Activated CD8-positive, alpha-beta memory T cell treated with anti-CD3 and anti-CD28 coated beads, Interleukin-2, amount 50 U/mL, for 4 hours (primary cell): Measurements from ENCODE around the gene ADPRM.
"Not testable (repeated sequence)": the region's sequence is repeated elsewhere in the genome, so short reads cannot be mapped to it uniquely, and the experiment has no call there.

Source experiments
- DNase-seq: peaks from one replicate; pipeline ENCODE4 v3.0.0-alpha.2; 2020

The ADPRM gene

DNA sequence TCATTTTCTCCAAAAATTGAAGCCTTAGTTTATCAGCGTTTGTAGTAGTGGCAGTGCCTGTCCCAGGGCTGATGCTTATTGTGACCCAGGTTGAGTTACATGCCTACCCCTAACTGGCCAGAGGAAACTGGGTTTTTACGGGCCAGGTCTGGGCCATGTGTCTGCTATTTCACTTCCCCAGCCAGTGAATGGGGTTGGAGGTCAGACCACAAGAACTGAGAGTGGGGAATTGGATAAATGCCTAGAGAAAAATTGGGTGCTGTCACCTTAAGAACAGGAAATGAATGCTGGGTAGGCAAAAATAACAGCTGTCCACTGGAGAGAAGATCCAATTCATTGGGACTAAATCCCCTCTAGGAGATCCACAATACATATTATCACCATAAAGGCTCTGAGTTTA lies 5.2 kb downstream of the ADPRM start:
- no peak for DNase-seq

DNA sequence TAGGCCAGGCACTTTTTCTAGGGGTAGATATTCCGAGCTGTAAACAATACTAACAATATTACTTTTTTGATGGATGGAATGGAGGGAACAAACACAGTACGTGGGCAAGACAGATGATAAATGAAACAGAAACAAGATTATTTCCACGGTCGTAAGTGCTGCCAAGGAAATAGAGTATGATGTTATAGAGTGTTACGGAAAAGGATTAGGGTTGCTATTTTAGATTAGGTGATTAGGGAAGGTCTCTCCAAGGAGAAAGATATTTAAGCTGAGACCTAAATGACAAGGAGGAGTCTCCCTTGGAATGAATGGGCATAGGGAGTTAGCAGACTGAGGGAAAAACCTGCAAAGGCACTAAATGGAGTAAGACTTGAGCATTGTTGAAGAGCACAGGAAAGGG lies 8.3 kb downstream of the ADPRM start:
- DNase-seq: no peak

DNA sequence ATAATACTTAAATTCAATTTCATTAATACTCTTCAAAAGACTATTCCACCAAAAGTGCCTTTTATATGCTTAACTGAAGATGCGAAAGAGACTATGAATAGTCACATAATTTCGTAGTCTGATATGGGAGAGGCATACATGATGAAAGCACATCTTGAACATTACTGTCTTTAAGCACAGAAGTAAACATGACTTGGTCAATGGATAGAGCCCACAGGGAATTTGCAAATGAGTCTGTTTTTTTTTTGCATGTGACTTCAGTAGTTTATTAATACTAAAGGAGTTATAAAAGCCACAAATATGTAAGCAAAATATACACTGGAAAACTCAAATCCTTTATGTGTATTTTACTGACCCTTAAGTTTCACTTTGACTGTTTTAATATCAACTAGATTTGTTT lies 15.9 kb downstream of the ADPRM start:
- no peak for DNase-seq

DNA sequence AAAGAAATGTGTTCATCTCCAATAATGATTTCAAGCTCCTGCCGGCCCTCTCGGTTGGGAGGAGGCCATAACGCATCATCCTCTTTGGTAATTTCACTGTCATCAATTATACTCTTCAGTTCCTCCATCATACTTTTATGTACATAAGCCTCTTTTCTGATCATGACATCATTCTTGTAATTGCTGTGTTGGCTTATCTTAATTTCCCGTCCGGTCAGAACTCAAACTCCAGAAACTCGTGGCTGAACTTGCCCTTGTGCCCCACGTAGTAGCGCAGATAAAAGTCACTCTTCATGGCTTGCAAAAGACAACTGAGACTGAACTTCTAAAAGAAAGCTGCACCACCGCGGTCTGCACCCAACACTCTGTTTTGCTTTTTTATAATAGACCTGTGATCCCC lies 18.8 kb downstream of the ADPRM start:
- DNase-seq: no peak

DNA sequence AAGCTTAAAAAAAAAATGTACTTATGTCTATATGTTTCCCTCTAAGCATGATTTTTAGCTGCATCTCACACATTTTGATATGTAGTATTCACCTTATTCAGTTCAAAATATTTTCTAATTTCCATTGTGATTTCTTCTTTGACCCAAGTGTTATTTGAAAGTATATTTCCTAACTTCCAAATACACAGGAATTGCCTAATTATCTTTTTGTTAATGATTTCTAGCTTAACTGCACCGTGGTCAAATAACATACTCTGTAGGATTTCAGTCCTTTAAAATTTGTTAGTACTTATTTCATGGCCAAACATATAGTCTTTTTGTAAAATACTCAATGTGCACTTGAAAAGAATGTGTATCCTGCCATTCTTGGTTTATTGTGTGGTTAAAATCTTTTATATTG lies 21.2 kb downstream of the ADPRM start:
- DNase-seq: no peak

GRCh38 chr17:10724546-10725195 lies 27.3 kb downstream of the ADPRM start:
- DNase-seq: no peak

- DNase-seq: no peak
Observed at GRCh38 chr17:10725262-10725661, 27.9 kb downstream of the ADPRM start.

DNA sequence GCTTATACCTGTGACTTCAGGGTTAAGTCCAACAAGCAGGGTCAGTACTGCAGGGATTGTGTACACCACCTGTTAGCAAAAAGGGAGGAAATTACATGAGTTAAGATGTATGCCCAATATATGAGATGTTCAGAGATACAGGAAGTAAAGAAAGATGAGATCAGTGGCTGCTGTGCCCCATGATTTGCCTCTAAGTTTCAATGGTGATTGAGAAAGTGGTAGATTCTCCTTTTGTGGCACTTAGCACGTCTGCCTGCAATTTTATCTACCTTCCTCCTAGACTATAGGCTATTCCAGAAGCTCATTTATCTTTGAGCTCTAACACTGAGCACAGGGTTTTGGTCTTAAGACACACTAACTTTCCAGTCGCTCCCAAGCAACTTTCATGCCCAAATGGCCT lies 28.8 kb downstream of the ADPRM start:
- DNase-seq: no peak

- DNase-seq: no peak
Observed at GRCh38 chr17:10727192-10727591, 29.8 kb downstream of the ADPRM start.

- DNase-seq: no peak
Observed at GRCh38 chr17:10728331-10728892, 31.0 kb downstream of the ADPRM start.

DNA sequence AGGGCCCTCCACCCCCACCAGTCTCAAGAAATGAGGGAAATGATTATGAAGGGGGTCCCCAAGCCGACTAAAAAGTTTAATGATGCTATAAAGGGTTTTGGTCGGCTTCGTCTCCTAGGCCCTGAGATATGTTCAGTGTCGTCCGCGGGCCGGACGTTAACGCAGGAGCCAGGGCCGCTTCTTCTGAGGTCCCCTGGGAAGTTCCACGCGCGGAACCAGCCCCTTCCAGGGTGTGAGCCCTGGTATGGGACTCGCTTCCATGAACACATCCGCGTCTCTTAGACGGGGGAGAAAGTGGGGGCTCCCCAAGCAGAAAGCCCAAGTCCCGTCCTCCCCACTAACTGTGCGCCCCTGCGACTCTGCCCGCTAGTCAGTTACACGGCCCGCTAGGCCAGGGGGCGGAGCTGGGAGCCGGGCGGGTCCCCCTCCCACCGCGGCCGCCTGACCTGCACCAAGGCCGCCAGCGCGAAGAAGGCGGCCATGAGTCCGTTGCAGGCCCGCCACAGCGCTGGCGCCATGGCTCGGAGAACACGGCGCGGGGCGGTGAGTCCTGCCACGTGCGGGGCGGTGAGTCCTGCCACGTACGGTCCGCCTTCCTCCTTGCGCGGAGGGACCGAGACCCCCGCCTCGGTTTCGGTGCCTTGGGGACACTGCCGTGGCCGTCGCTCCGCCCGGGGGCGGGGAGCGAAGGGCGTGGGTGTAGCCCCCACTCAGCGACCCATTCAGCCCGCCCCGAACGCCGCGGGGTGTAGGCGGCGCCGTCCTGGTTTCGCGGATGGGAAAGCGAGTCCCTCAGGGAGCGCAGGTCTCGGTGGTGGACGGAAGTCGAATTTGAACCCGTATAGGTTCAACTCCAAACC lies 32.2 kb downstream of the ADPRM start, which contains the start of gene TMEM220:
TSS of gene TMEM220 (minus strand) at position 690 of the 860 bp plus-strand sequence. CDS start at position 518, 172 bp downstream.
- DNase-seq: peak; percentile 55

DNA sequence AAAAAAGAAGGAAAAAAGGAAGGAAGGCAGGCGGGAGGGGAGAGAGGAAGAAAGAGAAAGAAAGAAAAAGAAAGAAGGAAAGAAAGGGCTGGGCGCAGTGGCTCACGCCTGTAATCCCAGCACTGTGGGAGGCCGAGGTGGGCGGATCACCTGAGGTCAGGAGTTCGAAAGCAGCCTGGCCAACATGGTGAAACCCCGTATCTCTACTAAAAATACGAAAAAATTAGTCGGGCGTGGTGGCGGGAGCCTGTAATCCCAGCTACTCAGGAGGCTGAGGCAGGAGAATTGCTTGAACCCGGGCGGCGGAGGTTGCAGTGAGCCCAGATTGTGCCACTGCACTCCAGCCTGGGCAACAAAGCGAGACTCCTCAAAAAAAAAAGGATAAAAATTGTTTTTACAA lies 32.9 kb downstream of the ADPRM start:
- not testable (repeated sequence) for DNase-seq

GRCh38 chr17:10731408-10731879 lies 34.0 kb downstream of the ADPRM start:
- DNase-seq: no peak

- not testable (repeated sequence) for DNase-seq
Observed at GRCh38 chr17:10732121-10732520, 34.7 kb downstream of the ADPRM start.

- DNase-seq: no peak
Observed at GRCh38 chr17:10733666-10734065, 36.3 kb downstream of the ADPRM start.

- DNase-seq: no peak
Observed at GRCh38 chr17:10735251-10735650, 37.9 kb downstream of the ADPRM start.

GRCh38 chr17:10735821-10736220 lies 38.4 kb downstream of the ADPRM start:
- no peak for DNase-seq

- DNase-seq: peak; percentile 22
Observed at GRCh38 chr17:10737168-10737622, 39.8 kb downstream of the ADPRM start.

GRCh38 chr17:10737736-10738135 lies 40.3 kb downstream of the ADPRM start:
- DNase-seq: no peak

- no peak for DNase-seq
Observed at GRCh38 chr17:10738521-10739258, 41.3 kb downstream of the ADPRM start.

DNA sequence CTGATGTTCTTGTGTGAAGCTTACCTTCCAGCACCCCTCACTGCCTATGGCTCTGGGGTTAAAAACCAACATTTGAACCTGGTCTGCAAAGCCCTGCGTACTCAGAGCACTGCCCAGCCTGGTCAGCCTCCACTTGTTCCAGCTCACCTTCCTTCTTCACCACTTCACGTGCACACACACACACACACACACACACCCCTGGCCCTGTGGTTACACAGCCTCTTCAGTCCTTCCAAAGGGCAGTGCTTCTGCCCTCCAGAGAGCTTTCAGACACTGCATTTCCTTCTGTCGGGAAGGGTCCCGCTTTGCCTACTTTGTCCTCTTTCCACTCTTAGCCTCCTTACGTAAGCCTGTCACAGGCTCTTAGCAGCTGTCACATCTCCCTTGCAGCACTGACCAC lies 42.0 kb downstream of the ADPRM start:
- no peak for DNase-seq

- DNase-seq: no peak
Observed at GRCh38 chr17:10741416-10742135, 44.2 kb downstream of the ADPRM start.
